GM19099 (cell line): ENCODE results near the gene USP48.

Source experiments
- POLR2A ChIP-seq: IDR thresholded peaks from 3 replicates; pipeline ENCODE4 v1.6.1; 2011; ENCODE audit warnings: low read depth; ENCODE audit not compliant: insufficient read length; ENCODE audit errors: extremely low read depth

Gene USP48

GRCh38 chr1:21782349-21782867 lies 541 bp downstream of the USP48 start:
- TF ChIP-seq POLR2A = no peak

GRCh38 chr1:21781815-21782348 lies 1.1 kb downstream of the USP48 start:
- TF ChIP-seq POLR2A = peak; percentile 47

GRCh38 chr1:21779613-21780521 lies 3.1 kb downstream of the USP48 start:
- peak; percentile 50 for TF ChIP-seq POLR2A

- TF ChIP-seq POLR2A = no peak
These were observed 4.6 kb downstream of the USP48 start for GRCh38 chr1:21778405-21778727.

- TF ChIP-seq POLR2A = no peak
These were observed 6.9 kb downstream of the USP48 start for GRCh38 chr1:21775985-21776562.

GRCh38 chr1:21775550-21775914 lies 7.4 kb downstream of the USP48 start:
- no peak for TF ChIP-seq POLR2A

GRCh38 chr1:21774835-21775549 lies 8.0 kb downstream of the USP48 start:
- no peak for TF ChIP-seq POLR2A

- no peak for TF ChIP-seq POLR2A
These were observed 9.4 kb downstream of the USP48 start for GRCh38 chr1:21773585-21773984.

- TF ChIP-seq POLR2A = no peak
These were observed 12.7 kb downstream of the USP48 start for GRCh38 chr1:21770201-21770600.

- TF ChIP-seq POLR2A = no peak
These were observed 16.7 kb downstream of the USP48 start for GRCh38 chr1:21766210-21766609.

GRCh38 chr1:21764615-21765423 lies 18.1 kb downstream of the USP48 start:
- no peak for TF ChIP-seq POLR2A

- no peak for TF ChIP-seq POLR2A
These were observed 19.1 kb downstream of the USP48 start for GRCh38 chr1:21763694-21764419.

- TF ChIP-seq POLR2A = no peak
These were observed 19.7 kb downstream of the USP48 start for GRCh38 chr1:21763236-21763635.

GRCh38 chr1:21762022-21762404 lies 20.9 kb downstream of the USP48 start:
- TF ChIP-seq POLR2A = no peak
